Pancreas (tissue), 10 donors: ENCODE data around the gene NHSL1. TPM values are rescaled to one million over a fixed set of nuclear protein-coding genes. Genes with fewer than 3 reads are reported as not detected.

Experiments
- ATAC-seq, 4 donors: fragments of 200-7000 bp; cut with Tn5 transposase; one replicate each; pipeline versions ENCODE4 v1.8.0 to v1.9.1; 2020; ENCODE audit warnings: mild to moderate bottlenecking in 4 of 4, moderate library complexity in 4 of 4
- DNase-seq, 6 donors: peaks; one replicate each; pipeline ENCODE4 v3.0.0-alpha.2; 2020
- FAIRE-seq: peaks from 2 replicates; lab custom pipeline; 2012; peaks lifted over from hg19 to GRCh38; lab: Jason Lieb, UNC
- H3K27ac ChIP-seq, 4 donors: fragments of 200-600 bp; sonication (generic); 1 replicate in 3 of 4; 2 replicates in 1 of 4; pipeline versions ENCODE4 v1.5.0 to v1.8.0; 2020
- H3K27me3 ChIP-seq, 4 donors: fragments of 200-600 bp; one replicate each; pipeline ENCODE4 v1.8.0; 2021
- H3K36me3 ChIP-seq, 3 donors: fragments of 200-600 bp; sonication (generic) in 1 of 3; one replicate each; pipeline versions ENCODE4 v1.5.0 to v1.8.0; 2020 to 2021
- H3K4me1 ChIP-seq, 3 donors: fragments of 200-600 bp; one replicate each; pipeline ENCODE4 v1.8.0; 2021
- H3K4me3 ChIP-seq, 4 donors: fragments of 200-600 bp; sonication (generic) in 2 of 4; one replicate each; pipeline versions ENCODE4 v1.5.0 to v1.8.0; 2020 to 2021
- H3K9me3 ChIP-seq, 4 donors: fragments of 200-600 bp; one replicate each; pipeline ENCODE4 v1.8.0; 2021
- CTCF ChIP-seq, 4 donors: fragments of 200-600 bp; sonication (generic) in 3 of 4; IDR thresholded peaks; one replicate each; pipeline versions ENCODE4 v1.5.0 to v1.8.0; 2021; ENCODE audit warnings: antibody characterized with exemption in 4 of 4
- WGBS, 2 donors: extraction: QIAGEN DNeasy Blood & Tissue Kit; methylation state at CpG; one replicate each; pipeline ENCODE4 v1.1.7; 2013; 5-methylcytosine and 5-hydroxymethylcytosine counted together
- intact Hi-C, 3 donors: fragments of 100-400 bp; cut with DNase I; formaldehyde crosslinking; loops; one replicate each; pipeline versions ENCODE4 v1.11.1 to v1.14.2; 2022
- polyA plus RNA-seq, 2 donors: library from polyadenylated mRNA; stranded (reverse); fragments of 200-250 nt; gene quantifications; one replicate each; pipeline ENCODE4 v1.2.3, GENCODE V29; 2013
- total RNA-seq, 6 donors: library from RNA; stranded (reverse); fragmentation: NEBNext Ultra II Directional in 4 of 6; extraction: Animal tissue kit (Norgen Biotek cat#: 25700) in 4 of 6; gene quantifications; one replicate each; pipeline versions ENCODE4 v1.2.1 to v1.2.4, GENCODE V29; 2021 to 2023
- donor health status: healthy with polysubstance abuse.
- donor health status: DM: no; HTN: no; CAD: no; lungs with moderate emphysema.
- donor health status: DM: no; HTN: no; CAD: no.
- donor health status: control.
- donor health status: control.
- donor health status: Bipolar disorder and iron deficiency.
- donor health status: DM: yes; HTN: yes; CAD: no.
- donor health status: DM: no; HTN: no; CAD: no.
- donor health status: DM: no; HTN: no; CAD: no.
- donor health status: DM: yes; HTN: yes; CAD: no.

The NHSL1 gene
- total and polyA plus RNA-seq, 8 donors: 3.5 to 16.3 (median 8.9) TPM

- 67 to 75% methylated on average over 6 of the region's 6 CpGs for WGBS, 2 donors
- H3K4me1 ChIP-seq: peaks cover 0 to 9% (median 3%) of the 10 kb centered on the region in 3 donors
- ATAC-seq: no peak
- no peak for TF ChIP-seq CTCF (IDR thresholded peaks at IDR 0.05)
- no peaks in the 10 kb centered on the region for H3K9me3 ChIP-seq
- no peaks in the 10 kb centered on the region for H3K27me3 ChIP-seq
- intact Hi-C loops: no loop called here
- no peak for DNase-seq
- no peak for FAIRE-seq
- H3K4me3 ChIP-seq: no peak overlapping the region
- no peak overlapping the region for H3K27ac ChIP-seq
- H3K36me3 ChIP-seq: no peaks in the 10 kb centered on the region
Observed at GRCh38 chr6:138487102-138487604, 12.1 kb downstream of the NHSL1 start.

- 86 to 90% methylated on average over 4 of the region's 4 CpGs for WGBS, 2 donors
- intact Hi-C loops: no loop called here
Observed at GRCh38 chr6:138486249-138487101, 12.8 kb downstream of the NHSL1 start.

DNA sequence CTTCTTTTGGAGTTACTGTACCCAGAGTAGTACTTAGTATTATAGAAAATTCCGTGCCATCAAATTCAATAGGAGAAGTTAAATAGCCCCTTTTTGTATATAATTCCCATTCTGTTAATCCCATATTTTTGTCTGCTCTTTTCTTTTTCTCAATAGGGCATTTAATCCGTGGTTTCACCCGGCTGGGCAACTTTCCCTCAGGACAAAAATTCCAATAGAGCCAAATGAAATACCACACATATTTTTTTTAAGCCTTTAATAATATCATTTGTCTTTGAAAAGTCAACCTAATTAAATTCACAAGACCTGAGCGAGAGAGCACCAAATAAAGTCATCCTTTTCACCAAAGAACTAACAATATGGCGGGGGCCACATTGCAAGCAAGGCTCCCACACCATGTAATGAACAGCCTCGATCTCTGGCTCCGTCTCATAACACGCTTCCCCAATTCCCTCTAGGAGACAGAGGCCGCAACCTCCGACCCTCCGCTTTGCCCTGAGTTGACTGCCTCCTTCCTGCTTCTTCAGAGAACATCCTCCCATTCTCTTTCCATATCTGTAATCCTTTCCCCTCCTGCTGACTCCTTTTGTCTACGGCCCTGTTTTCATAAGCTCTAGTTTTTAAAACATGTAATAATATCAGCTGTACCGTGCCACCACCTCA, 13.6 kb downstream of the NHSL1 start:
- no peaks in the 10 kb centered on the region for H3K9me3 ChIP-seq
- no peaks in the 10 kb centered on the region for H3K36me3 ChIP-seq
- no peak for TF ChIP-seq CTCF (IDR thresholded peaks at IDR 0.05)
- DNase-seq (no peak), ATAC-seq (no peak), FAIRE-seq (no peak)
- 87 to 92% methylated on average over 13 of the region's 13 CpGs for WGBS, 2 donors
- intact Hi-C loops: no loop called here
- H3K4me1 ChIP-seq: peaks cover 0 to 5% (median 4%) of the 10 kb centered on the region in 3 donors
- H3K27me3 ChIP-seq: no peaks in the 10 kb centered on the region
- H3K4me3 ChIP-seq: no peak overlapping the region
- peak overlapping the region in 2 of 4 donors; percentile 2 to 47 for H3K27ac ChIP-seq

More at GRCh38 chr6:138486249-138487101, 12.8 kb downstream of the NHSL1 start:
- no peak overlapping the region for H3K4me3 ChIP-seq
- H3K27ac ChIP-seq: no peak overlapping the region
- no peaks in the 10 kb centered on the region for H3K36me3 ChIP-seq
- FAIRE-seq (no peak), DNase-seq (no peak), ATAC-seq (peak in 1 of 4 donors; percentile 29)
- H3K4me1 ChIP-seq: peaks cover 0 to 7% (median 0%) of the 10 kb centered on the region in 3 donors
- no peaks in the 10 kb centered on the region for H3K27me3 ChIP-seq
- TF ChIP-seq CTCF (IDR thresholded peaks at IDR 0.05): no peak
- no peaks in the 10 kb centered on the region for H3K9me3 ChIP-seq

DNA sequence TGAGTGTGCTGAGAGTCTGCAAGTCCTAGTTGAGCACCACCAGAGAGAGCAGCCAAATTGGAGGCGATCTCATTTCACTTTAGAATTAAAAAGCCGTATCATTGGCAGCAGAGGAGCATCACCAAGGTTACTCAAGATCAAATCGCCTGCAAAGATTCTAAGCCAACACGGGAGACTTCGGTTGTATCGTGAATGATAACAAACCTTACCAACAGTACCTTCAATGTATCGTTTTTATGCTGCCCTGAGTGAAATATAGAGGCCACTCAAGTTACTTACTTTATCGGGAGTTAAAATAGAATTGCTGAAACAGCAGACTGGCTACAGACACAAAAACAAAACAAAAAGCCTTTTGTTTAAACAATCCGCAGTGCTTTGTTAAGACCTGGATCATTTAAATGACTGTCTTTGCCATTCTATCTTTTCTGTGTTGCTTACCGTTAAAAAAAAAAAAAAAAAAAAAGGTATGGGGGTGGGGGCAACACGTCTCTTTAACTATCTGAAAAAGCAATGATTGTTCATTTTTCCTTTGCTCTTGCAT, 14.2 kb downstream of the NHSL1 start:
- no peak for FAIRE-seq
- WGBS, 2 donors: 18 to 19% methylated on average over 11 of the region's 11 CpGs
- H3K4me3 ChIP-seq: no peak overlapping the region
- ATAC-seq: peak in 3 of 4 donors; percentile 44 to 49 (median 47)
- no peaks in the 10 kb centered on the region for H3K9me3 ChIP-seq
- DNase-seq: no peak
- intact Hi-C loops: no loop called here
- no peaks in the 10 kb centered on the region for H3K36me3 ChIP-seq
- H3K4me1 ChIP-seq: peaks cover 0 to 11% (median 9%) of the 10 kb centered on the region in 3 donors
- H3K27me3 ChIP-seq: no peaks in the 10 kb centered on the region
- H3K27ac ChIP-seq: peak overlapping the region in 3 of 4 donors; percentile 2 to 47 (median 7)
- TF ChIP-seq CTCF (IDR thresholded peaks at IDR 0.05): no peak
